Stomach (tissue), 4 donors: ENCODE results near the gene SBF2.

Experiments
- EP300 ChIP-seq: sonication (generic); formaldehyde crosslinking; IDR thresholded peaks from one replicate; pipeline ENCODE4 v1.6.1; 2017; ENCODE audit warnings: antibody characterized with exemption
- POLR2A ChIP-seq, 4 donors: fragments of 450-650 bp; IDR thresholded peaks; one replicate each; pipeline ENCODE4 v1.6.1; 2016; ENCODE audit warnings: antibody characterized with exemption in 4 of 4, control low read depth in 2 of 4, mild to moderate bottlenecking in 1 of 4, moderate library complexity in 1 of 4

DNA sequence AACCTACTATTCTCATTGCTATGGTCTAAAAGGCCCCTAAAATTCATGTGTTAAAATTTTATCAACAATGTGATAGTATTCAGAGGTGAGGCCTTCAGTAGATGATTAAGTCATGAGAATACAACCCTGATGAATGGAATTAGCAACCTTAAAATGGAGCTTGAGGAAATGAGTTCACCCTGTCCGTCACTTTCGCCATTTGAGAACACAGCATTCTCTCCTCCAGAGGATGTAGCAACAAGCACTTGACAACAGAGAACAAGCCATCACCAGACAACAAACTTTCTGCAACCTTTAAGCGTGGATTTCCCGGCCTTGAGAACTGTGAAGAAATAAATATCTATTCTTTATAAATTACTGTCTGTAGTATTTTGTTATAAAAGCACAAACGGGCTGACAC, 197.0 kb downstream of the SBF2 start:
- TF ChIP-seq POLR2A (IDR thresholded peaks at IDR 0.05) (no peak), EP300 (no peak)
